ENCODE measurements around the gene PLA2G6.

- TF ChIP-seq POLR2AphosphoS5 (IDR thresholded peaks at IDR 0.05; ENCODE audit: low read depth, low read length) (no peak), TAF1 (IDR thresholded peaks at IDR 0.05; ENCODE audit: borderline replicate concordance, insufficient read depth, low read length) (no peak), SIN3A (IDR thresholded peaks at IDR 0.05; ENCODE audit: borderline replicate concordance, insufficient read depth, low read length) (no peak), REST (IDR thresholded peaks at IDR 0.05; ENCODE audit: insufficient read depth in 1 of 2, low read depth in 2 of 2, low read length in 2 of 2) (no peak), FOXP2 (optimal IDR thresholded peaks at IDR 0.05; ENCODE audit: borderline replicate concordance, extremely low read depth, extremely low read length, insufficient read depth) (no peak)
These were observed 83.8 kb downstream of the PLA2G6 start for GRCh38 chr22:38097557-38098409.
